WTC11 (cell line): ENCODE data around the gene BTBD9.

Source experiments
- NFE2L1 ChIP-seq: sonication (generic); formaldehyde crosslinking; IDR thresholded peaks from 2 replicates; pipeline ENCODE4 v1.8.1; 2023; ENCODE audit warnings: missing genetic modification reagents
- TF ChIP-seq, protein P1 (sequence below): fragments of 200-600 bp; IDR thresholded peaks from 2 replicates; pipeline ENCODE4 v1.8.0; 2022; ENCODE audit warnings: antibody characterized with exemption
- TF ChIP-seq, protein P2 (sequence below): sonication (generic); formaldehyde crosslinking; IDR thresholded peaks from 2 replicates; pipeline ENCODE4 v1.8.1; 2022; ENCODE audit warnings: low read depth, mild to moderate bottlenecking, moderate library complexity, missing genetic modification reagents, borderline replicate concordance

DNA sequence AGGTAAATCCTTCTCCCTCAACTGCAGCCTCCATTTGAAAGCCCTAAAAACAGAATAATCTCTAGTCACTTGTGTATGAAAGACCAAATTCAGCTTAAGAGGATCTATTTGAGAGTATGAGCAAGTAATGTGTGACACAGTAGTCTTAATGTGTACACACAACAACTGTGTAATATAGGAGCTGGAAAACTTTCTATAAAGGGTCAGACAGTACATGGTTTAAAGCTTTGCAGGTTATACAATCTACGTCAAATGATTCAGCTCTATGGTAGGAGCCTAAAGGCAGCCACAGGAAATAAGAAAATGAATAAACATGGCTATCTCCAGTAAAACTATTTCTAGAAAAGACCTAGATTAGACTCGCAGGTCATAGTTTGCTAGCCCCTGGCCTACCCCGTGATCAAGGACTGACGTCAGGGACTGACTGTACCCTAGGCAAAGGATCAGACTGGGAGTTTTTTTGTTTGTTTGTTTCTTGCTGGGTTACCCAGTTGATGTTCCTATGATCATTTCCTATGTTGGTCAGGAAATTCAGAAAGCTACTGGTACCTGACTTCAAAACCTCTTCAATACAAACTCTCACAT is 39.7 kb downstream of the BTBD9 start:
- TF ChIP-seq, protein P1, sequence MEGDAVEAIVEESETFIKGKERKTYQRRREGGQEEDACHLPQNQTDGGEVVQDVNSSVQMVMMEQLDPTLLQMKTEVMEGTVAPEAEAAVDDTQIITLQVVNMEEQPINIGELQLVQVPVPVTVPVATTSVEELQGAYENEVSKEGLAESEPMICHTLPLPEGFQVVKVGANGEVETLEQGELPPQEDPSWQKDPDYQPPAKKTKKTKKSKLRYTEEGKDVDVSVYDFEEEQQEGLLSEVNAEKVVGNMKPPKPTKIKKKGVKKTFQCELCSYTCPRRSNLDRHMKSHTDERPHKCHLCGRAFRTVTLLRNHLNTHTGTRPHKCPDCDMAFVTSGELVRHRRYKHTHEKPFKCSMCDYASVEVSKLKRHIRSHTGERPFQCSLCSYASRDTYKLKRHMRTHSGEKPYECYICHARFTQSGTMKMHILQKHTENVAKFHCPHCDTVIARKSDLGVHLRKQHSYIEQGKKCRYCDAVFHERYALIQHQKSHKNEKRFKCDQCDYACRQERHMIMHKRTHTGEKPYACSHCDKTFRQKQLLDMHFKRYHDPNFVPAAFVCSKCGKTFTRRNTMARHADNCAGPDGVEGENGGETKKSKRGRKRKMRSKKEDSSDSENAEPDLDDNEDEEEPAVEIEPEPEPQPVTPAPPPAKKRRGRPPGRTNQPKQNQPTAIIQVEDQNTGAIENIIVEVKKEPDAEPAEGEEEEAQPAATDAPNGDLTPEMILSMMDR: no peak
- TF ChIP-seq NFE2L1 (CRISPR knock-in tag): no peak
- TF ChIP-seq, protein P2, sequence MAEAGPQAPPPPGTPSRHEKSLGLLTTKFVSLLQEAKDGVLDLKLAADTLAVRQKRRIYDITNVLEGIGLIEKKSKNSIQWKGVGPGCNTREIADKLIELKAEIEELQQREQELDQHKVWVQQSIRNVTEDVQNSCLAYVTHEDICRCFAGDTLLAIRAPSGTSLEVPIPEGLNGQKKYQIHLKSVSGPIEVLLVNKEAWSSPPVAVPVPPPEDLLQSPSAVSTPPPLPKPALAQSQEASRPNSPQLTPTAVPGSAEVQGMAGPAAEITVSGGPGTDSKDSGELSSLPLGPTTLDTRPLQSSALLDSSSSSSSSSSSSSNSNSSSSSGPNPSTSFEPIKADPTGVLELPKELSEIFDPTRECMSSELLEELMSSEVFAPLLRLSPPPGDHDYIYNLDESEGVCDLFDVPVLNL: no peak
